Activated T-helper 2 cell treated with anti-CD3 and anti-CD28 coated beads, Interferon-gamma antibody, Interleukin-2, Interleukin-4, amounts not matched to agents 10 μg/mL and 5 μg/mL and 100 μg/mL, durations not matched to agents 14 hours and 24 hours and 36 hours (primary cell): ENCODE results near the gene EPO. TPM values are rescaled to one million over a fixed set of nuclear protein-coding genes. Genes with fewer than 3 reads are reported as not detected.

ENCODE experiments used
- DNase-seq: peaks from one replicate; pipeline ENCODE4 v3.0.0; 2021; ENCODE audit warnings: low spot score
- H3K27ac Mint-ChIP-seq: one replicate; pipeline ENCODE4 v1.8.0; 2021; ENCODE audit warnings: mixed read lengths
- H3K27me3 Mint-ChIP-seq: one replicate; pipeline ENCODE4 v1.8.0; 2021; ENCODE audit warnings: low read depth, mixed read lengths
- H3K36me3 Mint-ChIP-seq: one replicate; pipeline ENCODE4 v1.8.0; 2021; ENCODE audit warnings: low read depth, mixed read lengths
- H3K4me1 Mint-ChIP-seq: one replicate; pipeline ENCODE4 v1.8.0; 2021; ENCODE audit warnings: low read depth, mixed read lengths
- H3K4me3 Mint-ChIP-seq: one replicate; pipeline ENCODE4 v1.8.0; 2021; ENCODE audit warnings: low read depth, mild to moderate bottlenecking, moderate library complexity, mixed read lengths
- H3K9me3 Mint-ChIP-seq: one replicate; pipeline ENCODE4 v1.8.0; 2021; ENCODE audit warnings: mixed read lengths
- intact Hi-C: fragments of 100-400 bp; cut with micrococcal nuclease; formaldehyde crosslinking; loops from one replicate; pipeline ENCODE4 v1.15.1; 2023
- total RNA-seq: library from RNA; stranded (reverse); gene quantifications from 2 replicates; pipeline ENCODE4 v1.2.3, GENCODE V29; 2022

EPO gene
- 0.14 TPM in 1 of 2 replicates, not detected in the other for total RNA-seq

GRCh38 chr7:100720279-100720670 lies at the start of gene EPO:
TSS of gene EPO (plus strand) at chr7:100720468. CDS start at chr7:100720981, 513 bp downstream.
- H3K4me3 Mint-ChIP-seq = no peak within 1 kb of the TSS
- peaks cover 44% of the 10 kb centered on the region for H3K27me3 Mint-ChIP-seq
- no peaks in the 10 kb centered on the region for H3K36me3 Mint-ChIP-seq
- intact Hi-C loops = no loop called here
- no peak within 1 kb of the TSS for H3K27ac Mint-ChIP-seq
- no peak for DNase-seq
- peaks cover 5% of the 10 kb centered on the region for H3K9me3 Mint-ChIP-seq
- peaks cover 3% of the 10 kb centered on the region for H3K4me1 Mint-ChIP-seq

GRCh38 chr7:100671353-100672327 lies 48.6 kb upstream of the EPO start:
- H3K27me3 Mint-ChIP-seq = peaks cover 16% of the 10 kb centered on the region
- H3K36me3 Mint-ChIP-seq = peaks cover 3% of the 10 kb centered on the region
- intact Hi-C loops = loop anchor here (2.0 to 10.0 kb wide), 3 partner anchors 15 to 197 kb away; partner anchors contain the start of genes ACTL6B and TSC22D4
- no peak overlapping the region for H3K27ac Mint-ChIP-seq
- no peak for DNase-seq
- peaks cover 3% of the 10 kb centered on the region for H3K4me1 Mint-ChIP-seq
- no peak overlapping the region for H3K4me3 Mint-ChIP-seq
- H3K9me3 Mint-ChIP-seq = no peaks in the 10 kb centered on the region

DNA sequence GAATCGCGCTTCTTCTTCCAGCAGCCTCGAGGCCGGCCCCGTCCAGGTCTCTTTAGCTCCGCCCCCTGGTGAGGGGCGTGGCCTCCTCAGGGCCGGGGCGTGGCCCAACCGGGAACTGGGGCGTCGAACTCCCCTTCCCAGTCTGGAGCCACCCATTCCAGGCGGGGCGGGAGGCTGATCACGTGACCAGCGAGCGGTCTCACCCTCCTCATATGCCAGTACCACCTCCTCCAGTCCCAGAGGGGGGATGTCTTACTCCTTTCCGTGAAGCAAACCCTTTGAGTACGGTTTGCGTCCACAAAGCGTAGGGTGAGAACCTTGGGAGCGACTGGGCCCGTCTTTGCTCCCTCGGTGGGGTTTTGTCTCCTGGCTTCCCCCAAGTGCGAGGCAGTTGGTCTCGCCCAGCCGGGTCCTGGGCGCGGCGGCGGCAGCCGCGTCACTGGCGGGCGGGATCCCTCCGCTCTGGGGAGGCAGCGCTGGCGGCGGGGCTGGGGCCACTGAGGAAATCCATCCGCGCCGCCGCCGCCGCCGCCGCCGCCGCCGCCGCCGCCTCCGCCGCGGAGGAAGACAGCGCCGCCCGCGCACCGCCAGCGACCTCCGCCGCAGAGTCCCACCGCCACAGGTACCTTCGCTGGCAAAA lies 46.8 kb upstream of the EPO start, which contains the start of gene GNB2:
TSS of gene GNB2 (plus strand) at position 439 of the 640 bp plus-strand sequence. CDS start 2,526 bp downstream, outside the sequence.
- peaks cover 12% of the 10 kb centered on the region for H3K27me3 Mint-ChIP-seq
- H3K4me3 Mint-ChIP-seq = peak within 1 kb of the TSS; percentile 94
- DNase-seq = peak; percentile 99
- peaks cover 13% of the 10 kb centered on the region for H3K36me3 Mint-ChIP-seq
- peak within 1 kb of the TSS; percentile 95 for H3K27ac Mint-ChIP-seq
- intact Hi-C loops = loop anchor here (1.0 to 10.0 kb wide), 9 partner anchors 17 to 244 kb away; partner anchors contain the start of genes ACTL6B, GIGYF1, MEPCE and MOSPD3
- peaks cover 6% of the 10 kb centered on the region for H3K4me1 Mint-ChIP-seq
- no peaks in the 10 kb centered on the region for H3K9me3 Mint-ChIP-seq

DNA sequence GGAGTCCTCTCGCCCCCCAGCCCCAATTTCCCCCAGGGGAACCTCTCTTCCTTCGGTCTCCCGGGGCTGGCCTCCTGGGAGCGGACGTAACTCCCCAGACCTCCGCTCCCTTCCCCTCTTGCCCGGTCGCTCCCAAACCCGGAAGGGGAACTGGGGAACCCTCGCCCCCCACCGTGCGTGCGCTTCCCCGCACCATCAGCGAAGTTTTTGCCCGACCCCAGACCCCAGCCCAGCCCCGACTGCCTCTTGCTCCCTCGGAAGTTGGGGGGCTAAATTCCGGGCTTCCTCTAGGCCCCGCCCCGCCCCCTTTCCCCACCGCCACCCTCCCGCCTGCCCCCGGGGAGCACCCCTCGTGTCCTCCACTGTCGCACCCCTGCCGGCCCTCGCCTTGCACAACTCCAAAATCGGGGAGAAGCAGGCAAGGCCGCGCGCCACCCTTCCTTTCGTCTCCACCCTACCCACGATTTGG lies 46.3 kb upstream of the EPO start:
- Mint-ChIP-seq H3K27ac (peak overlapping the region; percentile 91), H3K4me1 (peaks cover 6% of the 10 kb centered on the region), H3K27me3 (peaks cover 12% of the 10 kb centered on the region), H3K9me3 (no peaks in the 10 kb centered on the region), H3K36me3 (peaks cover 15% of the 10 kb centered on the region), H3K4me3 (peak overlapping the region; percentile 94)
- no peak for DNase-seq
- intact Hi-C loops = loop anchor here (1.0 to 10.0 kb wide), 9 partner anchors 17 to 245 kb away; partner anchors contain the start of genes ACTL6B, GIGYF1, MEPCE and MOSPD3

DNA sequence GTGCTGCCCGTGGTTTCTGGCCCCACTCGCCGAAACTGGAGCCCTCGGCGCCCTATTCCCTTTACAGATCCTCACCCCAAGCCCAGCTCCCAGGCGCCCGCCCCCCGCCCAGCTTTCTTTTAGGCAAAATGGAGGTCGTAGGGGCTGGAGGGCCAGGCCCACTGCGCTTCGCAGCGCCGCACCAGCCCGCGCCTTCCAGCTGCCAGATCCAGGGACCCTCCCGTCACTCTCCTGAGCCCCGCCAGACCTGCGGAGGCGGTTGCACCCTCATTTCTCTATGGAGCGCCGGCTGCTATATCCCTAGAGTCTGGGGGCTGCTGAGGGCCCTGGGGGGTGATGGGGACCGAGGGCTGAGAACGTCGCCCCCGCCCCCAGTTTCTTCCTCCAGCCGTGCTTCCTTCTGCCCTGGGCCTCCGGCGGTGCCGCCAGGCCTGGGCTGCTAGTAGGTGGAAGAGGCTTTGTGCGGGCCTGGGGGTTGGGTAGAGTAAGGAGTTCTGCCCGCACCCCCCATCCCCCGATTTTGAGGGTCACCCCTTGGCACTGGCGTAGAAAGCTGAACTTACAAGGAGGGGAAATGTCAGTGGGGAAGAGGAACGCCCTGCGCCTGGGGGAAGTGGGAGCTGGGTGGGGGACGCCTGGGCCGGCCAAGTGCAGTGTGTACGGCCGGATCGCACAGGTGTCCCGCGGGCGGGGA lies 45.7 kb upstream of the EPO start:
- H3K27me3 Mint-ChIP-seq = peaks cover 10% of the 10 kb centered on the region
- peak overlapping the region; percentile 91 for H3K27ac Mint-ChIP-seq
- H3K4me3 Mint-ChIP-seq = peak overlapping the region; percentile 94
- H3K4me1 Mint-ChIP-seq = peaks cover 6% of the 10 kb centered on the region
- intact Hi-C loops = loop anchor here (1.0 to 10.0 kb wide), 3 partner anchors 88 to 200 kb away; partner anchors contain the start of genes FBXO24, LRCH4 and TSC22D4
- no peak for DNase-seq
- H3K9me3 Mint-ChIP-seq = no peaks in the 10 kb centered on the region
- H3K36me3 Mint-ChIP-seq = peaks cover 21% of the 10 kb centered on the region

GRCh38 chr7:100675105-100675451 lies 45.2 kb upstream of the EPO start:
- H3K27ac Mint-ChIP-seq = no peak overlapping the region
- H3K27me3 Mint-ChIP-seq = peaks cover 7% of the 10 kb centered on the region
- DNase-seq = no peak

DNA sequence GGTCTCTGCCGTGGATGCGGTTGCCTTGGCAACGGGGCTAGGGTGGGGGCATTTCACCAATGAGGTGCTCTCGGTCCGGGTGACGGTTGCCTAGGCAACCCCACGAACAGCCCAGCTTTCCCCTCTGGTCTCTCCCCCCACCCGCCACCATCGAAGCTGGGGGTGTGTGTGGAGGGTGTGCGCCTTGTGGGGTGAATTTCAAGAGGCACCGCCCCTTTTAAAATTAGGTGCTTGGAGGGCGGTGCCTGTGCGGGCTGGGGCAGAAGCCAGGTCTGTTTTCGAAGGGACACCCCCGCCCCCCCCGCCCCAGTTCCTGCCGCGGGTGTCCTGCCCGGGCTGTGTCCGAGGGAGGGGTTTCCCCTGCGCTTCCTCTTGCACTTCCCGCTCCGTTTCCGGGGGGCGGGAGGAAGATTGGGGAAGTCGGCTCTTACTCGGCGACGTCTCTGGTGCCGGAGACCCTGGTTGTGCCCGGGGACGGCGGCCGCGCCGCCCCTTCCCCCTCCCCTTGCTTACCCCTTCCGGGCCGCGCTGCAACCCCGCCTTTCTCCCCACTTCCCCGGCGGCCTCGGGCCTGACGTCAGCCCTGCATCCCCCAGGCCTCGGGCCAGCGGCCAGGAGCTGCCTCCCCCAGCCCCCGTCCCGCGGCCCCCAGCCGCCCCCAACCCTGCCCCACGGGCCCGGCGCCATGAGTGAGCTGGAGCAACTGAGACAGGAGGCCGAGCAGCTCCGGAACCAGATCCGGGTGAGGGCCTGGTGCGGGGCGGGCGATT lies 44.5 kb upstream of the EPO start:
- intact Hi-C loops = loop anchor here (1.0 to 10.0 kb wide), 3 partner anchors 89 to 201 kb away; partner anchors contain the start of genes FBXO24, LRCH4 and TSC22D4
- peak overlapping the region; percentile 74 for H3K27ac Mint-ChIP-seq
- H3K27me3 Mint-ChIP-seq = peaks cover 5% of the 10 kb centered on the region
- peaks cover 29% of the 10 kb centered on the region for H3K36me3 Mint-ChIP-seq
- H3K9me3 Mint-ChIP-seq = no peaks in the 10 kb centered on the region
- peak overlapping the region; percentile 87 for H3K4me3 Mint-ChIP-seq
- peak; percentile 86 for DNase-seq
- H3K4me1 Mint-ChIP-seq = peaks cover 9% of the 10 kb centered on the region

More at GRCh38 chr7:100675105-100675451, 45.2 kb upstream of the EPO start:
- intact Hi-C loops = loop anchor here (1.0 to 10.0 kb wide), 3 partner anchors 89 to 200 kb away; partner anchors contain the start of genes FBXO24, LRCH4 and TSC22D4
- Mint-ChIP-seq H3K36me3 (peaks cover 26% of the 10 kb centered on the region), H3K4me3 (peak overlapping the region; percentile 87), H3K4me1 (peaks cover 7% of the 10 kb centered on the region), H3K9me3 (no peaks in the 10 kb centered on the region)

DNA sequence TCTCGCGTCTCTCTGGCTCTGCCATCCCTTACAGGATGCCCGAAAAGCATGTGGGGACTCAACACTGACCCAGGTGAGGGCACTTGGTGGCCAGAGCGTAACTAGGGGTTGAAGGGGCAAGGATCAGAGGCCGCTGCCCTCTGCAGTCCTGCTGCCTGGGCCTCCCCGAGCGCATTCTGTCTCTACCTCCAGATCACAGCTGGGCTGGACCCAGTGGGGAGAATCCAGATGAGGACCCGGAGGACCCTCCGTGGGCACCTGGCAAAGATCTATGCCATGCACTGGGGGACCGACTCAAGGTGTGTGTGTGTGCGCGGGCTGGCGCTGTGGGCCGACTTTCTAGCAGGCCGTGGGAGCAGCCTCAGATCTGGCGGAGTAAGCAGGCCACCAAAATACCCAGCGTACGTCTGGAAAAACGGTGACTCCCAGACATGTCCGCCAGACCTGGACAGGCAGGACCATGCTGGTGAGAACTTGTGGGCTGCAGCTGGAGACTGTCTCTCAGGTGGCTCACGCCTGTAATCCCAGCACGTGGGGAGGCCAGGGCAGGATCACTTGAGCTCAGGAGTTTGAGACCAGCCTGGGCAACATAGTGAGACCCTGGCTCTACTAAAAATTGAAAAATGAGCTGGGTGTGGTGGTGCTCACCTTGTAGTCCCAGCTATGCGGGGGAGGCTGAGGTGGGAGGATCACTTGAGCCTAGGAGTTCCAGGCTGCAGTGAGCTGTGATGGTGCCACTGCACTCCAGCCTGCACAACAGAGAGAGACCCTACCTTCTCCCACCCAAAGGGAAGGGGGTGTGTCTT lies 43.6 kb upstream of the EPO start:
- no peak for DNase-seq
- H3K4me3 Mint-ChIP-seq = peak overlapping the region; percentile 75
- H3K27me3 Mint-ChIP-seq = no peaks in the 10 kb centered on the region
- intact Hi-C loops = loop anchor here (10.0 kb wide), 2 partner anchors 132 to 202 kb away; partner anchors contain the start of gene TSC22D4
- H3K36me3 Mint-ChIP-seq = peaks cover 30% of the 10 kb centered on the region
- peaks cover 11% of the 10 kb centered on the region for H3K4me1 Mint-ChIP-seq
- no peaks in the 10 kb centered on the region for H3K9me3 Mint-ChIP-seq
- H3K27ac Mint-ChIP-seq = peak overlapping the region; percentile 74

- Mint-ChIP-seq H3K4me3 (peak overlapping the region; percentile 66), H3K4me1 (peaks cover 11% of the 10 kb centered on the region), H3K9me3 (no peaks in the 10 kb centered on the region), H3K27ac (no peak overlapping the region), H3K27me3 (no peaks in the 10 kb centered on the region), H3K36me3 (peaks cover 33% of the 10 kb centered on the region)
- DNase-seq = no peak
- intact Hi-C loops = loop anchor here (10.0 kb wide), 2 partner anchors 133 to 203 kb away; partner anchors contain the start of gene TSC22D4
Observed at GRCh38 chr7:100677308-100678267, 42.7 kb upstream of the EPO start.
